UCSD-AML1 (cell line): ENCODE results near the gene ST7.
"Not testable (repeated sequence)": the region's sequence is repeated elsewhere in the genome, so short reads cannot be mapped to it uniquely, and the experiment has no call there.

Experiments used
- DNase-seq: peaks from one replicate; lab custom pipeline; 2025; ENCODE audit not compliant: unreplicated experiment; lab: John Stamatoyannopoulos, UW

The ST7 gene

GRCh38 chr7:117120321-117120720 is 167.0 kb downstream of the ST7 start:
- DNase-seq: not testable (repeated sequence)

DNA sequence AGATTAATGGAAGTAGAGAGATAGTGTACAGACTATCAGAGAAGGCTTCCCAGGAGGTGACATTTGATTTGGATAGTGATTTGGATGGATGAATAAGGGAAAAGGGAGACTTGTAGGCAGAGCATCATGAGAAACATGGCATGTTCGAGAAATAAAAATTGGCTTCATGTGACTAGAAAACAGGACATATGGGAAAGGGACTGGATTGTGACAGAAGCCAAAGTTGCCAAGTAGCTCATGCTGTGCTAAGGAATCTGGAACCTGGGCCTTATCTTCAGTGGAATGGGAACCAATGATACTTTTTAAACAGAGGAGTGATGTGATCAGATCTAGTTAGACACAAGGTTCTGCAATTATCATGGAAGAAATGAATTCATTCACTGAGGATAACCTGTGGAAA is 168.7 kb downstream of the ST7 start:
- DNase-seq: not testable (repeated sequence)

DNA sequence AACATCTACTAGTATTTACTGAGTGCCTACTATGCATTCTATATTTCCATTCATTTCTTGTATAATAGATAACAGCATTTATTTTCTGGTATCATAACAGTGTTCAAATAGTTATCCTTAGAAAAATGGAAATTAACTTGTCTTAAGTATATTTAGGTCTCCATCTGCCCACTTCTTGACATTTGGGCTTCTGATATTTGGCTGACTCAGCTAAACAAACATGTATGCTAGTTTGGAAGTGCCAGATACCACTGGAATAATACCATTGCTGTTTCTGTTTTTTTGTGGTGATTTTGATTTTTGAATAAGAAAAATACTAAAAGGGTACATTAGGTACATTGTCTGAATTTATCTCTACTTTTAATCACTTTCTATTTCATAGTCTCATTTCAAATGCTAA is 169.2 kb downstream of the ST7 start:
- no peak for DNase-seq

GRCh38 chr7:117123311-117123926 is 170.1 kb downstream of the ST7 start:
- DNase-seq: no peak

GRCh38 chr7:117124591-117125220 is 171.4 kb downstream of the ST7 start:
- DNase-seq: peak; percentile 42

DNA sequence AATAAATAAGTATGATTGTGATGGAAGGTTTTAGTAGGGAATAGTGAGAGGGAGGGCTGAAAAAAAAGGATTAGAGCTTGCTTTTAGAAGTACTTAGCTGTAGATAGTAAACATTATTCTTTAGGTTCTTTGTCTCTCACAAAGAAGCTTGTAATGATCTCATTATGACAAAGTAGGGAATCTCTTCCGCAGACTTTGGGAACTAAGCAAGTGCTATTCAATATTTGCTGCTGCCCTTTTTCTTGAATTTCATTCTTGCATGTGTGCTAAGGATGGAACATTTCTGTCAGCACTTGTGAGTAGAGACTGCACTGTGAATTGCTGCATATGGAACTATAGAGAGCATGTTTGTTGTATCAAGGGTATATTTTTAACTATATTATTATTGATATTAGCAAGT is 173.4 kb downstream of the ST7 start:
- DNase-seq: no peak

GRCh38 chr7:117127585-117128168 is 174.4 kb downstream of the ST7 start:
- DNase-seq: peak; percentile 5

DNA sequence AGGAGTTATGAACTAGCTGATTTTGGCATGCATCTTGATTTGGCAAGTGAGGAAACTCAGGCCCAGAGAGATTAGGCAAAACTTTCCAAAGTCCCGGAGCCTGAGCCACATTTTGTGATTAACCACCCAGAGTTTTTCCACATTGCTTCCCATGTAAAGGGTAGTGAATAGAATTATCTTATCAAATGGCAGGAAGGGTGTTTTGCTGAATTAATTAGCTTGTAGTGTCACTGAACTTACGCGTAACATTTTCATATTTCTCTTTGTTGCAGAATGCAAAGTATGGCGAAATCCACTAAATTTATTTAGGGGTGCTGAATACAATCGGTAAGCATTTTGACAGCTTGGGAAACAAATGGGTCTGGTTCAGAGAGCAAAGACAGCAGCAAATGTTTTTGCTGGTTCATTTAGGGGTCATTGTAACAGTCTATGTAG is 176.2 kb downstream of the ST7 start:
- DNase-seq: no peak

- no peak for DNase-seq
These were observed 177.0 kb downstream of the ST7 start for GRCh38 chr7:117130262-117130661.

DNA sequence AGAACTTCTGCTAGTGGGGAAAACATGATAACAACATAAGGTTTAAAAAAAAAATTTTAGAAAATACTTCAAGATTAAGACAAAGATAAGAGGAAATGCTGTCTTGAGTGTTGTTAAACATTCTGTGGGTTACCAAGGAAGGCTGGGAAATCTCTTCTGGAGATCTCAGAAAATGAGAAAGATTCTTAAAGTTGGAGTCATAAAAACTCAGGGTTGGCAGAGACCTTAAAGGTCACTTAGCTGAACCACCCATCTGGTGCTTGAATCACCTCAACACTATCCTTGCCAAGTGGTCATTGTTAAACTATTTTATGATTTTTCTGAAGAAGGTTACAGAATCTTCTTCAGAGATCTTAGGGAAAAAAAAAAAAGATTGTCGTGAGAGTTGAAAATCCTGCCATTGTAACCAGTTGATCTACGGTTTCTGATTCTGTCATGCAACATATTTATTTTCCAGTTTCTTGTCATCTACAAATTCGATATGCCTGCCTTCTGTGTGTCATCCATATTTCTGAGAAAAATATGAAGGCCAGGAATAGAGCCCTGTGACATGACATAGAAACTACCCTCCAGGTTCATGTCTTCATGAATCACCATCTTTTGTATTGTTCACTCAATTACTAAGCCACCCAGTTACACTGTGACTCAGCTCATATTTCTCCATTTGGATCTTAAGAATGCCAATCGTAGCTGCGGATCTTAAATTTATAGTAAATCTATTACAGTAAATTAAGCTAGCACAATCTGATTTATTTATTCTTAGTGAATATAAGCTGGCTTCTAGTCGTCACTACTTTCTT is 179.2 kb downstream of the ST7 start:
- no peak for DNase-seq

DNA sequence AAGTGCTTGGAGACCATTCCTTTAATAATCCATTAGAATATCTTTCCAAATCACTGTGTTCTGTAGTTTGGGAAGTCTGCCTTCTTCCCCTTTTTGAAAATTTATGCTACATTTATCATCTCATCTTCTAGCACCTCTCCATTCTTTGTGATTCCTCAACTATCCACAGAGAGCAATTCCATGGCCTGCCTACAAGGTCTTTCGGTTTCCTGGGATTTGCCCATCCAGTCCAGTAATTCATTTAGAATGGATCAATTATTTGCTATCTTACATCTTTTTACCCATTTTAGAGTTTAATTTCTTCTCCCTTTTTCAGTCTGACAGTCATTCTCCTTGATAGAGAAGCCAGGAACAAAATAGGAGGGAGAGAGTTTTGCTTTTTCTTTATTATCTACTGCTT is 179.8 kb downstream of the ST7 start:
- DNase-seq: no peak

GRCh38 chr7:117134411-117134810 is 181.1 kb downstream of the ST7 start:
- no peak for DNase-seq

DNA sequence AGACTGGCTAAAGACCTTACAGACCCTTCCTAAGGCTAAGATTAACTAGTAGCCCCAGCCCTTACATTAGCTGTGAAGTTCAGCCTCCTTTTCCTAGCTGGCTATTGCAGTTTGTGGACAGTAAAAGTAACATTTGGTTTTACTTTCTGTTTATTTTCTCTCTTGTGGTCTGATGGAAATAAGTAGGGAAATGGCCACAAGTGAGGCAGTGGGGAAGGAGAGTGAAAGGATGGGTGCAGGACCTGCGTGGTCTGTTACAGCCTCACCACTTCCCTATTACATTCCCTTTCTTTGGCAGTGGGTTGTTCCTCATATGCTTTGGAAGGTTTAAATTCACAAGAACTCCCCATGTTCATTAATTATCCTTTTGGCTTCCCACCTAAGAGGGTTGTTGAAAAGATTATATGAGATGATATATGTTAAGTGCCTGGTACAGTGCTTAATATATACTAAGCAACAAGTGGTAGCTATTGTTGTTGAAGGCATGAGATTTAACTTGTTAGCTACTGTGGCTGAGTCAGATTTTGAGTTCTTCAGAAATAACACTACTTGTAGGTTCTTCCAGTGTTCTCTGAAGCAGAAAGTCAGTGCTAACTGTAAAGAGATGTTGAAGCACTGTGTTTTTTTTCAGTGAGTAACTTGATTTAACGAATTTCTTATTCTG is 181.7 kb downstream of the ST7 start:
- peak; percentile 5 for DNase-seq

DNA sequence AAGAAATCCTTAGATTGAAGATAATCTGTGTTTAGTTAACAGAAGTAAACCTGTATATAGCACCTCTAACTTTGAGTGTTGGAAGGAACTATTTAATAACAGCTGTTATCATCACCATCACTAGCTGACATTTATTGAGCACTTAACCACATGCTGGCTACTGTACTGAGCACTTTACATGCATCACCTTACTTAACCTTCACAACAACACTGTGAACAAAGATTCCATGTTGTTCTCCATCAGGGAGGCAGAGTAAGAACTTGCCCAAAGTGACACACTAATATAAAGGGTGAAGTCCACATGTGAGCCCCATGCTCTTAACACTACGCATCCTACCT is 182.2 kb downstream of the ST7 start:
- no peak for DNase-seq

DNA sequence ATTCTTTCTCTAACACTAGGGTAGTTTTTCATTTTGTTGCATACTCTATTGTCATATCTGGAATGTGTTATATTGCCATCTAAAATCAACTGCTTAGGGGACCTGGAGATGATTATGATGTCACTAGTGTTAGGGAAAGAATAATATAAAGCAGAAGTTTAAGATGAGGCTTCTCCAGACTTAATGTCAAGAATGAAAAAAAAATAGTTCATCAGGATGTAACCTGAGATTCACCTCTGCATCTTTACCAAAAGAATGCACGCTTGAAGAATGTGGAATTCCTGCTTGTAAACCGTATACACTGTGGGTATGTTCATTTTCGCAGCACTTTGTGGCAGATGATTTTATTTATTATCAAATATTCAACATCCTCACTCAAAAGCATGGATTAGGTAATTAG is 184.6 kb downstream of the ST7 start:
- no peak for DNase-seq

- DNase-seq: no peak
These were observed 185.2 kb downstream of the ST7 start for GRCh38 chr7:117138495-117138894.

DNA sequence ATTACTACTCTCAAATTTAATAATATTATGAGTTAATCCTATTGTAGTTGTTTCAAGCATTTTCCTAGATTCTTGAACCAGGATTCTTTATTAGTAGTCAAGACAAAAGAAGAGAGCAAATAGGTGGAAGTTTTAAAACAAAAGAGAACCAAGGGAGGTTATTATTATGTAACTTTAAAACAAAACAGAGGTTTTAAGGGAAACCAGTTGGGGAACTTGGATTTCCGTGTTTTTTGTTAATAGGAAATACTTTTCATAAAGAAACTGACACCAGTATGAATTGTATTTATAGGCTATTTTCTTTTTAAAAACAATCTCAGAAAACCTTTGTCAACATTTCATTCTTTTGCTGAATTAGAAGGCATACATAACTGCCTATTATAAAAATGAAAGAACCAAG is 185.7 kb downstream of the ST7 start:
- no peak for DNase-seq

DNA sequence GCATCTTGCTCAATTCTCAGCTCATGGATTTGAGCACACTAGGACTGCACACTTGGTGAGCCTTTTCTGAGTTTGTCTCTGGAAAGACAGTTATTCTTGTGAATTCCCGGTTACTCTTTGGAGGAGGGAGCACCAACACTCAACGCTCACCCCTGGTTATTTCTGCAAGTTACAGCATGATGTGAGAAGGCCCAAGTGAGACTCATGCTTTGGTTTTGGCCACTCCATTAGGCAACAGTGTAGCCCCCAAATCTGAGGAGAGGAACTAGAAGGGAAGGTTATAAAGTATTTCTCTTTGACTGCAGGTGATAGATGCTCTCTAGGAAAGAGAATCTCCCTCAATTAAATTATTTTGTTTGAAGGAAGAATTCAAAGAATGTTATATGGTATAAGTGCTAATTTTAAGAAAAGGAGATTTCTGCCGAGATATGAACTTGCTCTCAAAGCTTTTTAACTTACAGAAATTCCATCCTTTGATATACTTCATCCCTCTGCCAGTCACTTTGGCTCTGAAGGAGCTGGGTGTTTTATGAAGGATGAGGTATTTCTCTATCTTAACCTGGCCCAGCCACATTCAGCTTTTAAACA is 186.2 kb downstream of the ST7 start:
- DNase-seq: no peak

- DNase-seq: no peak
These were observed 187.6 kb downstream of the ST7 start for GRCh38 chr7:117140921-117141320.

- DNase-seq: no peak
These were observed 189.8 kb downstream of the ST7 start for GRCh38 chr7:117143066-117143465.

DNA sequence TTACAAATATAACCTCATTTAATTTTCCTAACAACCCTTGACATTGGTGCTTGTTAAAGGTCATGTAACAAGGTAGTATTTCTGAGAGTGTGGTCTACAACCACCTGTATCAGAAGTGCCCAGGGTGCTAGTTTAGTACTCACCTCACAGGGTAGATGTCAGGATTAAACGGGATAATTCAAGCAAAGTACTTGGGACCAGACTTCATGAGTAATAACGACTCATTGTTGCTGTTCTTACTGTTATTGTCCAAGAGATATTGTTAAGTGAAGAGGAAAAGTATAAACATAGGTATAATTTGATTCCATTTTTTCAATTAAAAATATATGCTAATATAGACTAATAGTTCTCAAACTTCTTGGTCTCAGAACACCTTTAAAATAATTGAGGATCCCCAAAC is 190.3 kb downstream of the ST7 start:
- no peak for DNase-seq
